NOMO-1 (cell line): Measurements from ENCODE around the gene NKX6-2.

ENCODE experiments used
- DNase-seq, 2 experiments: peaks; one replicate each; lab custom pipeline; 2025; ENCODE audit not compliant: unreplicated experiment in 2 of 2; lab: John Stamatoyannopoulos, UW

NKX6-2 gene

DNA sequence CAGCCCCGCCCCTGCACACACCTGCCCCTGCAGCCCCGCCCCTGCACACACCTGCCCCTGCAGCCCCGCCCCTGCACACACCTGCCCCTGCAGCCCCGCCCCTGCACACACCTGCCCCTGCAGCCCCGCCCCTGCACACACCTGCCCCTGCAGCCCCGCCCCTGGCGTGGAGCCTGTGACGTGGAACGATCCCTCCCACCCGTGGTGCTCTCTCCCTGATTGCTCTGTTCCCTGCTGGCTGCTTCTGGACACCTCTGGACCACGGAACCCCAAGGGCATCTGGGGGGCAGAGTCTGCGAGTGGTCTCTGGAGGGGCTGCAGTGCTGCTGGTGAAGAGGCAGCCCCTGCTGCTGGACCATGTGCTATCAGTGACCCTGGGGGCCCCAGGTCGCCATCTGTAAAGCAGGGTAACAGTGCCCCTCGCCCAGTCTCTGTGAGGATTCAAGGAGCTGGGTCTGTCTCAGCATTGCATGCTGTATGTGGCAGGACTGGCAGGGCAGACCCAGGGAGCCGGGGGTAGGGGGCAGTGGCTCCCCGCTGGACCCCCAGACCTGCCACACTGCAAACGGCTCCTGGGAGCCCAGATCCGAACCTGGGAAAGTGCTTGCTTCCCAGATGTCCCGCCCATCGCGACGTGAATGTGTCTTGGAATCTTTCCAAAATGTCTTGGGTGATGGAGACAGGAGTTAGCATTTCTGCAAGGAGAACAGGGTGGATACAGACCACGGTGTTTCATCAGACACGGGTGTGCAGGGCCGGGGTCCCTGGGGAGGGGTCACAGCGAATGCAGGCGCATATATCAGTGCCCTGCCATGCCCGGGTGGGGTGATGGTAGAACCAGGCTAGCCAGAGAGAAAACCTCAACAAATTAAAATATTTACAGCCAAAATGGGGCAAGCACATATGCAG lies 27.9 kb upstream of the NKX6-2 start:
- DNase-seq = no peak

DNA sequence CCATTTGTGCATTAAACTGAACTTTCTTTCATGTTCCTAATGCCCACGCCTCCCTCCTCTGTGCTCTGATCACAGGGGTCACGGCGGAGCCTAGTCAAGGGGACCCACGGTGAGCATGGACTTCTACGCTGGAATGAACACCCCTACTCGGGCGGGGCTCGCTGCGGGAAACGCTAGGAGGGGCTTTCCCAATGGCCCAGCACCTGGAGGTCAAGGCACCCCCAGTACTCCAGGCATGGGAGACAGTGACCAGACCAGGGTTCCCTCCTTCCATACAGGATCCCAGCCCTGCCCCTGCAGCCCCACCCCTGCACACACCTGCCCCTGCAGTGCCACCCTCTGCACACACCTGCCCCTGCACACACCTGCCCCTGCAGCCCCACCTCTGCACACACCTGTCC lies 27.1 kb upstream of the NKX6-2 start:
- DNase-seq = no peak

DNA sequence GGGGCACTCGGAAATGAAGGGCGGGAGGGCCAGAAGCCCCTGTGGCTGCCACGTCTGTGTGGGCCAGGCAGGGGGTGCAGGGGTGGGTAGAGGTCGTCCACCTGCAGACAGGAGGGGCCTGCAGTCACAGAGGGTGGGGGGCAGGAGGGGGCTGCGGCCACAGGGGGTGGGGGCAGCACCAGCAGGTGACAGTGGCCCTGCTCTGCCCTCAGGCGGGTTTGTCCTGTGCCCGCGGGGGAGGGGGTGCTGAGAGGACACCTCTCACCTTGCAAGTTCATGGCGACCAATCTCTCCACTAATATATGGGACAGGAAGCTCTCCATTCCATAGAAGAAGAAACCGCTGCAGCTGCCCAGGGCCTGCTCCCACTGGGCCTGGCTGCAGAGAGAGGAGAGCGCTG lies 26.6 kb upstream of the NKX6-2 start:
- DNase-seq = no peak

GRCh38 chr10:132811891-132812481 lies 26.0 kb upstream of the NKX6-2 start:
- no peak for DNase-seq

DNA sequence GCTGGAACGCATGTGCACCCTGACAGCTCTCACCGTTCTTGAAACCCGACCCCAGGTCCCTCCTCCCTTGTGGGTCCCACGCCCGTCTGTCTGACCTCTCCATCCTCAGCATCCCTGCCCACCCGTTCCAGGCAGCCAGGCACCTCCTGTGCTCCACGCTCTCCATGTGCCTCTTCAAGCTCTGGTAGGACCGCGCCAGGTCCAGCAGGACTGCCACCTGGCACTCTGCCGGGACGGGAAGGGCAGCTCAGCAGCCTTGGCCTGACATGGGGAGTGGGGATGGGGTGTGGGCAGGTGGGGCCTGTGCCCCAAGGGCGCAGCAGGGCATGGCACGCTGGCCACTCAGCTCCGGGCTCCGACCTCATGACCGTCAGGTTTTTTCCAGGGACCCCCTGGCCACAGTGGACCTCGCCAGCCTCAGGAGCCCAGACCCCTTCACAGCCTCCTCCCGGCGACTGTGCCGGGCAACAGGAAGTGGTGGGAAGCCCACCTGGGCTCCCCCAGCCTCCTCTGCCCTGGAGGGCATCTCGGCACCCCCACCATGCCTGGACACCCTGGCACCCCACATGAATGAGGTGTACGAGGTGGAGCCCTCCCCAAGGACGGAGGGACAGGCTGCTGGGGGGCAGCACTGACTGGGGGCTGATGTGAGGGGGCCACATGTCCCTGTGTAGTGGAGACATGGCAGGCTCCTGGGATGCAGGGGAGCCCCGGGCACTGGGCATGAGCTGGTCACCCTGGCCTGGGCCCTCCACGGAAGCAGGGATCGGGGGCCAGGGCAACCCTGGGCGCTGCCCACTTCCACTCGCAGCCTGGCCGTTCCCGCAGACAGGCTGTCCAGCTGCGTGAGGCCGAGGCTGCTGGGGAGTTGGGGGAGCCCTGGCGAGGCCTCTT lies 25.1 kb upstream of the NKX6-2 start:
- DNase-seq = no peak

DNA sequence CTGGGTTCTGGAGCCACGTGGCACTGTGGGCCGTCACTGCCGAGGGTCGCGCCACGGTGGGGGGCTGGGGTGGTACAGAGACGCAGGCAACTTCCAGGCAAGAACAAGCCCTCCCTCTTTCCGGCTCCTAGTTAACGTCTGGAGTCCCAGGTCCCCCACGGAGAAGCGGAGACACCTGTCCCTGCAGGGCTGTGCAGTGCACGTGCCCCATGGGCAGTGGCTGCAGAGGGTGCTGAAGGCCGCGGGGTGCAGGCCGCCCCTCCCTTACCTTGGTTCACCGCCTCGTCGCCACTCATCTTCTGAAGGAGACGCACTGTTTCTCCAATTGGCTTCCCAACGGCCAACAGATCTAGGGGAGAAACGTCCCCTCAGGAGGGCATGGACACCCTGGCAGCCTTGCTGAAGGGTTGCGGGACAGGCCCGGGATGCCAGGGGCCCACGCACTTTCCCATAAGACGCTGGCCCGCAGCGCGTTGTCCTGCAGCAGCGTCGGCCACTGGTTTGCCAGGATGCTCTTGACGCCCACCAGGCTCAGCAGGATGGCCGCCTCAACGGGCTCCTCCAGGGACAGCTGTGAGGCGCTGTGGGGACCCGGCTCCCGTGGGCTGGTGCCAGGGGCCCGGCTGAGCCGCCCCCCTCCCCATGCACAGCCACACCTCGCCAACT lies 24.3 kb upstream of the NKX6-2 start:
- DNase-seq = no peak

DNA sequence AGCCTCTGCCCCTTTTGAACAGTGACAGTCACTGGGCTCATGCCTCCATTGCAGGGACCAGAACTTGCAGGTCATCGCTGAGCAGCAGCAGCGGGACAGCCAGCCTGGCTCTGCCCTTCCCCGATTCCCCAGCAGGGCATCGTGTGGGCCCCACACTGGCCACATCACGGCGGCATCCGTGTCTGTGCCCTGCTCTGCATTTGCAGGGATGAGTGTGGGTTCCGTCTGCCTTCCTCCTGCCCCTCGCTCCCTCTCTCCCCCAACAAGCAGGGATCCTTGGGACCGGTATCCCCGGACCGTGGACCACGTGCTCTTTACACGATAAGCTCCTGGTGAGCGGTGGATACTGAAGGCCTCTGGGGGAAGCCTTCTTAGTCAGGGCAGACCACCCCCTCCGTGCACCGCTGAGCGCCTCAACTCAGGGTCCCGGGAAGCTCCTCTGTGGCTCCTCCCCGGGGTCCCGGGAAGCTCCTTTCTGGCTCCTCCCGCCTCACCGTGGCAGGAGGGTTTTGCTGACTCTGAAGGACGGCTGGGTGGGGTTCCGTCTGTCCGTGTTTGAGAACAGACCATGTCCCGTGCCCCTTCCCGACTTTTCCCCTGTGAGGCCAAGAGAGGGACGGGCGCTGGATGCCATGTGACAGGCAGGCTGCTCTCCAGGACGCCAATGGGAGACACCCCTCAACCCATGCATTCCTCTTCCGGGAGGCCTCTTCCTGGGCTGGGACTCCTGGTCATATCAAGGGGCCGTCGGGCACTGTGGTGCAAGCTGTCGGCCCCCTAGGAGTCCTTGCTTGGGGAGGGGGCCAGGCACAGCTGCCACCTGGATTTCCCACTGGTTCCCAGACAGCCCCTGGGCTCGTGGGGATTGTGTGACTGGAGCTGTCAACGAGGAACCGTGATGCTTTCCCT lies 23.5 kb upstream of the NKX6-2 start:
- DNase-seq = no peak

DNA sequence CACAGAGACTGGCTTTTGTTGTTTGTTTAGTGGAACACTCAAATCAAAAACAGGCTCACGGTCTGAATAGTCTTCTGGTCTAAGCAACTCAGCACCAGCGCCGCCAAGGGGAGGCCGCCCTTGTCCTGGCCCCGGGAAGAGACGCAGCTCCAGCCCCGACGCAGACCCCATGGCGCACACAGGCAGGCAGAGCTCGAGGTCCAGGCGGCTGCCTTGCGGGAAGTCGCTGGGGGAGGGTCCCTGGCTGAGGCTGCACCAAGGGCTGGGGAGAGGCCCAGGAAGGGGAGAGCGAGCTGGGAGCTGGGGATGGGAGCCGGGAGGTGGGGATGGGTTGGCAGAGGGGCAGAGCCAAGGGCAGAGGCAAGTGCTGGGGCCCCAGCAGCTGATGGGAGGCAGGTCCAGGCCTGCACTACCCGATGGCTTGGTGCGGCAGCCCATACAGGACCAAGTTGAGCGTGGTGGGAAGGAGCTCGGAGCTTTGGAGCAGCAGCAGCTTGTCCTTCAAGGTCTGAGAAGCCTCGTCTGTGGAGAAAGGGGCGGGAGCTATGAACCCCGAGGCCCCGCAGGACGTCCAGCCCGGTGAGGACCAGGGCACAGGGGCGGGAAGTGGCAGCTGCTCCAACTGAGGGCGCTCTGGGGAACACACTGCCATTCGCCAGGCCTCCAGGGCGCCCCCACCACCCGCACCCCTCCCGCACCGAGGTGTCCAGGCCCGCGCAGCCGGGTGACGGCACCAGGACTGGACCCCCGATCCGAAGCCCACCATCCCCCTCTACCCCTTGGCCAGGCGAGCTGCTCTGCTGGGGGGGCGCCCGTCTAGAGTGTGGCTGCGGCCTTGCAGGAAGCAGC lies 22.7 kb upstream of the NKX6-2 start:
- DNase-seq = no peak

DNA sequence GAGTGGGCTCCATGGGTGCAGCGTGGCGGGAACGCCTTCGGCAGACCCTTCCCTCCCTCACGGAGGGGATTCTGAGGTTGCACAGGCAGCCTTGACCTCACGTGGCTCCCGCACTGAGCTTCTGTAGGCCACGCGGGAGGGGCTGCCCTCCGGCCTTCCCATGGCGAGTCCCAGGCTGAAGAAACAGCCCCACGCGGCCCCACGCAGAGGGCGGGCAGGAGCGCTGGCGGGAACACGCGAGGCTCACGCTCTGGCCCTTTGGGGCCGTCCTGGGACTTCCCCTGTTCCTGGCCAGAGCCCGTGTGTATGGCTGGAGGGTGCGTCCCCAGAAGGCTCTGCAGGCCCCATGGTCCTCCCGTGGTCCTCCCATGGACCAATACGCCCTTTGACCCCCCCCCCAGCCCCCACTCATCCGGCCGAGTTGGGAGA lies 21.7 kb upstream of the NKX6-2 start:
- DNase-seq = no peak

DNA sequence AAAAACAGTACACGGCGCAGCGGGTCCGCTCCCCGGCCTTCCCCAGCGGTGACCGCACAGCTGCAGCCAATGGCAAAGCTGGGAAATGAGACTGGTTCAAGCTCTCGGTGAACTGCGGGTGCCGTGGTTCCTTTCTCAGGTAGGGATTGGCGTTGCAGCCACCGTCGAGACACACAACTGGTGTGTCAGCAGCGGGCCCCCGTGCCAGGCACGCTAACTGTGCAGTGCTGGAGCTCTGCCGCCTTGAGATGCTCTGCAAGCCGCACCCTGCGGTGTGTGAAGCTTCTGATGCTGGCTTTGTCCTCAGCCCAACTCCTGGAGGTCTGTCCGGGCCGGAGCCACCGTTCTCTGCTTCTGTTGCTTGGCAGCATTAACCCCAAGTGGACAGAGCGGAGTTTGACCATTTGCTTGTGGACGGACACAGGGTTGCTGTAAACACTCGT lies 20.6 kb upstream of the NKX6-2 start:
- no peak for DNase-seq

- no peak for DNase-seq
Observed at GRCh38 chr10:132806110-132806509, 20.2 kb upstream of the NKX6-2 start.

DNA sequence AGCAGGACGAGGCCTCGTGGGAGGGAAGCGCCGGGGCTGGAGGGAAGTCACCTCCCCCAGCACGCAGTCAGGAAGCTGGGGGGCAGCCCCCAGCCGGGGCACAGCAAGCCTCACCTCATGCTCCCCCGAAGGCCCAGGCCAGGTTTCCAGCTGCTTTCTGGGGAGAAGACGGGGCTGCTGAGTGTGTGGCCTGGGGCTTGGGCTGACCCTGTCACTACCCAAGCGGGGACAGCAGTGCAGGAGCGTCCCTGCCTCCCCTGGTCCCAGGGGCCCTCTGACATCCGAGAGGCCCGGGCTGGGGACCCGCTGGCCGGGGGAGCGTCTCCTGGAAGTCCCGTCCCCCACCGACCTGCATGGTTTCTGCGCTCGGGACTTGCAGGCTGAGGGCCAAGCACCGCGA lies 19.7 kb upstream of the NKX6-2 start:
- no peak for DNase-seq

- DNase-seq = no peak
Observed at GRCh38 chr10:132804785-132805426, 19.0 kb upstream of the NKX6-2 start.

- no peak for DNase-seq
Observed at GRCh38 chr10:132804287-132804686, 18.3 kb upstream of the NKX6-2 start.

- no peak for DNase-seq
Observed at GRCh38 chr10:132803416-132804210, 17.7 kb upstream of the NKX6-2 start.

DNA sequence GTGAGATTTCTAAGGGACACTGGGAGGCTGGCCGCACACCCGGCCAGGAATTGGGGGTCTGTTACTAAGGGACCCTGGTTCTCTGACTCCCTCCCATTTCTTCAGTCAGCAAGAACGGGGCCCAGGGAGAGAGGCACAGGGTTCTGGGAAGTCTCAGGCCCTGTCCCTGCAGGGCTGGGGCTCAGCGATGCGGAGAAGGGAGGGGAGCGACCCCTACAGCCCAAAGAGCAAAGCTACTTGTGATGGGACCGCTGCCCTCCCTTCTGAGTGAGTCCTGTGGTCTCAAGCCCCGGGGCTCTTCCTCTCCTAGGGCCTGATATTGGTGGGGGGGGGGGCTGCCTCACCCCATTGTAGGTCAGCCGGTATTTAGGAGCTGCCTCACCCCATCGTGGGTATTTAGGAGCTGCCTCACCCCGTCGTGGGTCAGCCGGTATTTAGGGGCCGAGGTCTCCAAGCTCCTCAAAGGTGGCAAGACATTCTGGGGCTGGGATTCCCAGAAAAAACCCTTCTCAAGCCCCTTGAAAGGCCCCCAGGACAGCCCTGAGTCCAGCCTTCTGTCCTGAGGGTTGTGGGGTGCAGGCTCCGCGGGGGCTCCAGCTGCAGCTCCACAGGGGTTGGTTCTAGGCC lies 16.9 kb upstream of the NKX6-2 start:
- no peak for DNase-seq

- no peak for DNase-seq
Observed at GRCh38 chr10:132802048-132802447, 16.1 kb upstream of the NKX6-2 start.
